T-cell (primary cell): ENCODE data around the gene USP6NL. TPM values are rescaled to one million over a fixed set of nuclear protein-coding genes. Genes with fewer than 3 reads are reported as not detected.

ENCODE experiments used
- ATAC-seq, 4 experiments: fragments of 200-7000 bp in 3 of 4; fragments of 150-1000 bp in 1 of 4; cut with Tn5 transposase; replicated peaks in 1 of 4; 1 replicate in 3 of 4; 2 replicates in 1 of 4; pipeline ENCODE4 v1.10.0; 2021; ENCODE audit warnings: moderate library complexity in 3 of 4, mild to moderate bottlenecking in 2 of 4, moderate number of reproducible peaks in 1 of 4
- CTCF ChIA-PET, 2 donors: fragments of 300-600 bp; sonication (Branson Sonifier 250); formaldehyde crosslinking; loops; one replicate each; lab custom pipeline; 2022; ENCODE audit warnings: antibody characterized with exemption in 2 of 2; lab: Charles Lee
- POLR2A ChIA-PET, 2 donors: fragments of 300-600 bp; sonication (Branson Sonifier 250); formaldehyde crosslinking; loops; one replicate each; lab custom pipeline; 2022; ENCODE audit warnings: antibody characterized with exemption in 2 of 2; lab: Charles Lee
- DNase-seq, 35 experiments: peaks; one replicate each; pipeline versions ENCODE4 v3.0.0 to v3.0.0-alpha.2; 2013 to 2023
- H3K27ac ChIP-seq: one replicate; pipeline ENCODE4 v1.5.1; 2013; ENCODE audit warnings: low read length
- H3K27me3 ChIP-seq, 2 experiments: replicated peaks in 1 of 2; 1 replicate in 1 of 2; 2 replicates in 1 of 2; pipeline versions ENCODE4 v1.6.1 to v1.7.0; 2013; ENCODE audit warnings: low read length in 1 of 2, mixed read lengths in 1 of 2; ENCODE audit not compliant: control insufficient read depth in 2 of 2, insufficient read depth in 2 of 2; ENCODE audit errors: extremely low read depth in 1 of 2
- H3K36me3 ChIP-seq, 2 donors: 1 replicate in 1 of 2; 2 replicates in 1 of 2; pipeline versions ENCODE4 v1.6.1 to v1.7.0; 2013; ENCODE audit warnings: low read length in 1 of 2; ENCODE audit not compliant: control insufficient read depth in 2 of 2, insufficient read depth in 1 of 2; ENCODE audit errors: extremely low read depth in 1 of 2
- H3K4me1 ChIP-seq, 2 experiments: 1 replicate in 1 of 2; 2 replicates in 1 of 2; pipeline versions ENCODE4 v1.6.1 to v1.7.0; 2013; ENCODE audit warnings: low read length in 2 of 2, mixed read lengths in 1 of 2; ENCODE audit not compliant: insufficient read depth in 2 of 2, control insufficient read depth in 1 of 2; ENCODE audit errors: extremely low read depth in 1 of 2
- H3K4me3 ChIP-seq, 2 donors: 1 replicate in 1 of 2; 2 replicates in 1 of 2; pipeline versions ENCODE4 v1.5.1 to v1.7.0; 2013; ENCODE audit warnings: mild to moderate bottlenecking in 2 of 2, low read length in 1 of 2, moderate library complexity in 1 of 2; ENCODE audit not compliant: control insufficient read depth in 1 of 2; ENCODE audit errors: extremely low read depth in 1 of 2
- H3K9me3 ChIP-seq: 2 replicates; pipeline ENCODE4 v1.7.0; 2013
- H3K27ac Mint-ChIP-seq, 2 donors: one replicate each; pipeline ENCODE4 v1.8.0; 2020 to 2021; ENCODE audit warnings: mild to moderate bottlenecking in 2 of 2, mixed read lengths in 2 of 2
- H3K27me3 Mint-ChIP-seq, 2 donors: one replicate each; pipeline ENCODE4 v1.8.0; 2021 to 2022; ENCODE audit warnings: mixed read lengths in 2 of 2
- H3K36me3 Mint-ChIP-seq: one replicate; pipeline ENCODE4 v1.8.0; 2021; ENCODE audit warnings: mixed read lengths
- H3K4me1 Mint-ChIP-seq, 3 donors: one replicate each; pipeline ENCODE4 v1.8.0; 2020 to 2022; ENCODE audit warnings: mixed read lengths in 3 of 3, mild to moderate bottlenecking in 1 of 3
- H3K4me3 Mint-ChIP-seq, 3 donors: one replicate each; pipeline ENCODE4 v1.8.0; 2020 to 2022; ENCODE audit warnings: mild to moderate bottlenecking in 3 of 3, mixed read lengths in 3 of 3, moderate library complexity in 3 of 3
- H3K9me3 Mint-ChIP-seq, 3 donors: one replicate each; pipeline ENCODE4 v1.8.0; 2020 to 2022; ENCODE audit warnings: mixed read lengths in 3 of 3
- WGBS: methylation state at CpG from one replicate; pipeline ENCODE4 v1.1.5; 2013; ENCODE audit warnings: missing lambda C conversion rate; ENCODE audit not compliant: insufficient coverage; 5-methylcytosine and 5-hydroxymethylcytosine counted together
- total RNA-seq, 35 experiments: library from RNA in 6 of 35; stranded (reverse) in 6 of 35; fragments of 120-200 nt in 1 of 35; gene quantifications; one replicate each; pipeline versions ENCODE4 v1.2.1 to v1.2.4 and lab custom pipeline; 2013 to 2026

USP6NL gene
- total RNA-seq, 5 donors from 2014 or later (not counting 1 experiment from before 2014, with no cell fraction given), result 3.9 to 7.6 (median 4.6) TPM

GRCh38 chr10:11600280-11600679 lies 11.2 kb downstream of the USP6NL start:
- no peaks in the 10 kb centered on the region for H3K9me3 ChIP-seq
- H3K36me3 ChIP-seq, result no peaks in the 10 kb centered on the region
- ChIA-PET POLR2A (no interaction called here), CTCF (interaction anchor here (0.6 to 0.7 kb wide), 2 partner anchors 8 to 108 kb away, joined by 3 to 6 read pairs; no protein-coding TSS in a partner anchor)
- Mint-ChIP-seq H3K27me3 (no peaks in the 10 kb centered on the region), H3K36me3 (peaks cover 12% of the 10 kb centered on the region), H3K27ac (no peak overlapping the region), H3K9me3 (no peaks in the 10 kb centered on the region), H3K4me3 (no peak overlapping the region), H3K4me1 (peaks cover 25 to 42% (median 32%) of the 10 kb centered on the region in 3 donors)
- no peaks in the 10 kb centered on the region for H3K27me3 ChIP-seq
- no CpG with 5 or more reads among the region's 3 CpGs for WGBS
- DNase-seq (no peak), ATAC-seq (no peak)
- no peak overlapping the region for H3K4me3 ChIP-seq
- no peak overlapping the region for H3K27ac ChIP-seq
- peaks cover 0 to 8% of the 10 kb centered on the region in 2 experiments for H3K4me1 ChIP-seq

DNA sequence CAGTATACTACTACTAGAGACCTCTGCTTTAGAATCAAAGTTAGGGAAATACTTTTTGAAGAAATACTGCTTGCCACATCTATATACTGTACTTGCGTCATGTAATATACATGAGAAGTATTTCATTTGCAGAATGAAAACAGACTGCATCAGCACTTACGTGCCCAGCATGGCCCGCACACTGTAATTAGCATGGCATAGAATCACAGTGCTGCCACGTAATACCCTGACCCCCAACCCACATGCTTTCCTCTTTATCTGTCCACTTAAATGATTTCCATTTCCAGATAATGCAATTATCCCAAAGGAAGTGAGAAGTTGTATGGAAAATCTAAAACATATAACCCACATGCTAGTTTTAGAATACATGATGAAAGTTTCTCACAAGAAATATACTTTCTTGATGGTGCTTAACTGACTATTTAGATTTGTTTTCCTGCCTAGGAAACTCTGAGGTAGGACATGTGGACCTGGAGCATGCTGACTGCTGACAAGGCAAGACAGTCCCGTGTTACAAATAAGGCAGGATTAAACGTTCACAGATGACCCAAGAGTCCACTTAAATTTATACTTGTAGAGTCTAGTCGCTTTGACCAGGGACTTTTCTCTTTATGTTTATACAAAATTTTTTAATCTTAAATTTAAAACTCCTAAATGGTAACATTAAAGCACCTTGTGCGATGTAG lies 12.6 kb downstream of the USP6NL start:
- H3K9me3 ChIP-seq, result no peaks in the 10 kb centered on the region
- Mint-ChIP-seq H3K36me3 (peaks cover 12% of the 10 kb centered on the region), H3K27ac (no peak overlapping the region), H3K9me3 (no peaks in the 10 kb centered on the region), H3K27me3 (no peaks in the 10 kb centered on the region), H3K4me1 (peaks cover 15 to 31% (median 27%) of the 10 kb centered on the region in 3 donors), H3K4me3 (no peak overlapping the region)
- DNase-seq (no peak), ATAC-seq (no peak)
- H3K4me3 ChIP-seq, result no peak overlapping the region
- no peak overlapping the region for H3K27ac ChIP-seq
- ChIA-PET POLR2A (no interaction called here), CTCF (interaction anchor here in 1 of 2 donors (0.5 to 0.7 kb wide), 2 partner anchors 45 to 345 kb away, joined by 3 to 5 read pairs; no protein-coding TSS in a partner anchor)
- no peaks in the 10 kb centered on the region for H3K27me3 ChIP-seq
- 80% methylated on average over 2 of the region's 8 CpGs for WGBS
- peaks cover 0 to 2% of the 10 kb centered on the region in 2 experiments for H3K4me1 ChIP-seq
- H3K36me3 ChIP-seq, result no peaks in the 10 kb centered on the region

DNA sequence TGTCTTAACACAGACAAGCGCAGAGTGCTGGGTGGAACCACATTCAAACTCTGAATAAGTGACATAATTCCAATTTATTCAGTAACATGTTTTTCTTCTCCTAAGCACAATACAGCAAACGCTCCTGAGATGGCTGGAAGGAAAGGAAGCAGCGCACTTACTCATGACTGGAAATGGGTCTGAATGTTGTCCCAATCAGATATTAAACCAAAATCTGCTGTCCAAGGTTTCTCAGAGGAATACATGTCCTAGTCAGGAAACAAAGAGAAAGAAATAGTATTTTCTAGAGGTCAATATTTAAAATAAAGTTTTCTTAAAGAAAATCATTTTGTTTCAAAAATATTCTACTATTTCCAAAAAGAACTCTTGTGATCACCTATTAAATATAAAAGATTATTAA lies 14.0 kb downstream of the USP6NL start:
- H3K9me3 Mint-ChIP-seq, result no peaks in the 10 kb centered on the region
- peaks cover 0 to 2% of the 10 kb centered on the region in 2 experiments for H3K4me1 ChIP-seq
- no peak overlapping the region for H3K27ac ChIP-seq
- ATAC-seq (no peak), DNase-seq (no peak)
- peaks cover 12% of the 10 kb centered on the region for H3K36me3 Mint-ChIP-seq
- no peak overlapping the region for H3K4me3 ChIP-seq
- ChIA-PET POLR2A (no interaction called here), CTCF (no interaction called here)
- H3K27me3 Mint-ChIP-seq, result no peaks in the 10 kb centered on the region
- H3K4me3 Mint-ChIP-seq, result no peak overlapping the region
- no peak overlapping the region for H3K27ac Mint-ChIP-seq
- H3K9me3 ChIP-seq, result no peaks in the 10 kb centered on the region
- WGBS, result no CpG with 5 or more reads among the region's 3 CpGs
- no peaks in the 10 kb centered on the region for H3K27me3 ChIP-seq
- H3K4me1 Mint-ChIP-seq, result peaks cover 4 to 26% (median 17%) of the 10 kb centered on the region in 3 donors
- H3K36me3 ChIP-seq, result no peaks in the 10 kb centered on the region

DNA sequence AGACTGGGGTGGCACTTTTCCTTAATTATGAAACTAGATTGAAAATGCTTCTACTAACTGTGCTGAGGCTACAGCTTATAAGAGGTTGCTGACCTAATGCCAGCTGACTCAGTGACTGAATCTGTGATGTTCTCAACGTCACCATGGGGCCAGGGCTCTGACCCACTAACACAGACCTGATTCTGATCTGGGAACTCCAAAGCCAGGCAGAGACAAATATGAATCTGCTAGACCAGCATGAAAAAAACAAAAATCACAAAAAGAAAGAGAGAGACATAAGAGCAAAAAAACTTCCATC lies 16.1 kb downstream of the USP6NL start:
- peaks cover 0 to 2% of the 10 kb centered on the region in 2 experiments for H3K4me1 ChIP-seq
- CTCF ChIA-PET, result no interaction called here
- no peaks in the 10 kb centered on the region for H3K36me3 ChIP-seq
- ATAC-seq (no peak), DNase-seq (no peak)
- H3K4me3 Mint-ChIP-seq, result no peak overlapping the region
- POLR2A ChIA-PET, result interaction anchor here in 1 of 2 donors (0.6 kb wide), 1 partner anchor 54 kb away, joined by 6 read pairs; no protein-coding TSS in a partner anchor
- WGBS, result 50% methylated on average over 1 of the region's 1 CpG
- H3K9me3 Mint-ChIP-seq, result no peaks in the 10 kb centered on the region
- H3K4me1 Mint-ChIP-seq, result peaks cover 4 to 19% (median 14%) of the 10 kb centered on the region in 3 donors
- H3K9me3 ChIP-seq, result no peaks in the 10 kb centered on the region
- H3K27me3 Mint-ChIP-seq, result no peaks in the 10 kb centered on the region
- H3K27ac ChIP-seq, result no peak overlapping the region
- no peak overlapping the region for H3K4me3 ChIP-seq
- H3K36me3 Mint-ChIP-seq, result peaks cover 12% of the 10 kb centered on the region
- peak overlapping the region in 1 of 2 donors; percentile 4 for H3K27ac Mint-ChIP-seq
- no peaks in the 10 kb centered on the region for H3K27me3 ChIP-seq

DNA sequence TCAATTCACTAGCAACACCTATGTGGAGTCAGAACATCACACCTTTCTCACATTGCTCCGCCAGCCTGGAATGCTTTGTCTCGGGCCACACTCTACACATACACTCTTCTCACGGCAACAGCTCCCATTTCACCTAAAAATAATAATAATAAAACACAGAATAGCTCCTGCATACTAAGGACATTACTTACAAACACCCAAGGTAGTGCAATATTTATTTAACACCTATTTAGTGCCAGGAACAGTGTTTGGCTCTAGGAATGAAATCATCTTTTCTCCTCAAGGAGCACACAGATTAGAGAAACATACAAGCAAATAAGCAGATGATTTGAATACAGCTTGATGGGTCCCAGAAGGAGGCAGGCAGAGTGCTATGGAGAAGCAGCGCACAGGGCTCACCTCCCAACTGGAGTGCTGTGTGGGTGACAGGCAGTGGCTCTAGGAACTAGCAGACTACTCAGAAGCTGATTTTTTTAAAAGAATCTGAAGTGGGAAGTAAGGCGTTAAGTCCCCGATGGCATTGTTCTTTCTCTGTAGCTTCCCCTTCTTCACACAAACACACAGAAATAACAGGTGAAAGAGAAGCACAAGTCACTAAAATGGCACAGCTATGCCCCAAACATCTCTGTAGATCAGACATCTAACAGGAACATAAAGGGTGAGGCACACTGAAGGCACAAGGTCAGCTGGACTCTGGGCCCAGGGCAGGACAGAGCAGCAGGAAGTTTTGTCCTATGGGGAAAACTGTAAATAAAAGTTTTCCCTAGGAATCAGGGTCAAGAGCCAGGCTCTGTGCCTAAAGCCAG lies 16.7 kb downstream of the USP6NL start:
- Histone ChIP-seq H3K4me1 (peaks cover 0 to 2% of the 10 kb centered on the region in 2 experiments), H3K27me3 (no peaks in the 10 kb centered on the region), H3K27ac (no peak overlapping the region), H3K9me3 (no peaks in the 10 kb centered on the region), H3K36me3 (no peaks in the 10 kb centered on the region), H3K4me3 (no peak overlapping the region)
- WGBS, result no CpG with 5 or more reads among the region's 6 CpGs
- H3K9me3 Mint-ChIP-seq, result no peaks in the 10 kb centered on the region
- H3K4me3 Mint-ChIP-seq, result no peak overlapping the region
- H3K36me3 Mint-ChIP-seq, result peaks cover 12% of the 10 kb centered on the region
- POLR2A ChIA-PET, result interaction anchor here in 1 of 2 donors (0.6 kb wide), 1 partner anchor 55 kb away, joined by 6 read pairs; no protein-coding TSS in a partner anchor
- DNase-seq (no peak), ATAC-seq (no peak)
- H3K27ac Mint-ChIP-seq, result no peak overlapping the region
- CTCF ChIA-PET, result no interaction called here
- H3K27me3 Mint-ChIP-seq, result no peaks in the 10 kb centered on the region
- peaks cover 0 to 19% (median 9%) of the 10 kb centered on the region in 3 donors for H3K4me1 Mint-ChIP-seq

DNA sequence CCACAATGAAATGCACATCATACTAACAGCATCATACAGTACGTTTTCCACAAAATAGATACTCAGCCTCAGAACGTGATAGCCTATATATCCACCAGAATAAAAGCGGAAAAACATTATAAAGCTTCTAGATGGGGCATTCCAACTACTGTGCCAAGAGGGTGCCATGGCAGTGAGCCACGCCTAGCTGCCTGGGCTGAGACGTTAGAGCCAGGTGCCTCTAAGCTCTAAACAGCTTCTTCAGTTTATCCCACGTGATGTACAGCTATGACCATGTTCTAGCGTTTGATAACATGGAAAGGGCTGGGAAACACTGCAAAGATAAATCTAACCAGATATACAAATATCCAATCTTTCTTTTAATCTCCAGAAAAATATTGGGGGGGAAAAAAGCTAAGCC lies 17.8 kb downstream of the USP6NL start:
- DNase-seq, result no peak
- CTCF ChIA-PET, result interaction anchor here in 1 of 2 donors (0.6 kb wide), 1 partner anchor 392 kb away, joined by 3 read pairs; no protein-coding TSS in a partner anchor
- Mint-ChIP-seq H3K4me3 (no peak overlapping the region), H3K27ac (no peak overlapping the region), H3K27me3 (peaks cover 0 to 1% of the 10 kb centered on the region in 2 donors), H3K9me3 (no peaks in the 10 kb centered on the region), H3K4me1 (peaks cover 0 to 19% (median 8%) of the 10 kb centered on the region in 3 donors), H3K36me3 (peaks cover 12% of the 10 kb centered on the region)
- POLR2A ChIA-PET, result no interaction called here
- 89% methylated on average over 5 of the region's 7 CpGs for whole genome bisulfite sequencing
- no peak for ATAC-seq
- H3K4me3 ChIP-seq, result no peak overlapping the region
- H3K9me3 ChIP-seq, result no peaks in the 10 kb centered on the region
- H3K27me3 ChIP-seq, result no peaks in the 10 kb centered on the region
- H3K27ac ChIP-seq, result no peak overlapping the region
- H3K36me3 ChIP-seq, result no peaks in the 10 kb centered on the region
- no peaks in the 10 kb centered on the region for H3K4me1 ChIP-seq
